ENCODE results near the gene SRSF6.

Gene SRSF6

GRCh38 chr20:43465625-43465943 lies 7.9 kb downstream of the SRSF6 start:
- Histone ChIP-seq H3K27me3 (ENCODE audit: insufficient read depth, low read length) (no peaks in the 10 kb centered on the region), H3K18ac (ENCODE audit: low read length) (no peak overlapping the region), H3K4me2 (ENCODE audit: low read length) (no peak overlapping the region), H3K14ac (ENCODE audit: low read length) (no peak overlapping the region), H3K36me3 (ENCODE audit: control insufficient read depth in 1 of 2, insufficient read depth in 2 of 2, low read length in 2 of 2) (peaks cover 20 to 37% of the 10 kb centered on the region in 2 experiments), H4K8ac (ENCODE audit: low read depth, low read length) (no peak overlapping the region), H3K23ac (ENCODE audit: low read length) (no peak overlapping the region), H3K4me3 (ENCODE audit: low read depth, low read length) (no peak overlapping the region), H3K4ac (ENCODE audit: low read depth, low read length) (no peak overlapping the region), H3K4me1 (ENCODE audit: control insufficient read depth in 1 of 2, insufficient read depth in 2 of 2, low read length in 2 of 2) (no peaks in the 10 kb centered on the region), H2AFZ (ENCODE audit: insufficient read depth, low read length, poor library complexity) (no peak overlapping the region), H3K9ac (ENCODE audit: low read length) (no peak overlapping the region), H3K79me1 (ENCODE audit: low read length) (no peaks in the 10 kb centered on the region), H2AK5ac (ENCODE audit: low read length) (no peak overlapping the region), H2BK12ac (ENCODE audit: low read length) (no peak overlapping the region), H4K12ac (ENCODE audit: low read depth, low read length) (no peak overlapping the region), H2BK5ac (ENCODE audit: low read depth, low read length, poor library complexity) (no peak overlapping the region), H3K27ac (ENCODE audit: low read depth, low read length) (no peak overlapping the region), H3K9me3 (ENCODE audit: insufficient read depth, low read depth, low read length) (no peaks in the 10 kb centered on the region), H3K79me2 (ENCODE audit: control insufficient read depth, insufficient read depth, low read length, poor library complexity) (no peaks in the 10 kb centered on the region), H2BK120ac (ENCODE audit: insufficient read depth, low read length, poor library complexity) (no peak overlapping the region), H4K91ac (ENCODE audit: low read depth, low read length) (no peak overlapping the region)
- no CpG with 5 or more reads among the region's 2 CpGs for WGBS (ENCODE audit: extremely low coverage, insufficient coverage, insufficient read length)
- DNase-seq: no peak

- no peaks in the 10 kb centered on the region for H3K79me1 ChIP-seq (ENCODE audit: low read length)
- H3K79me2 ChIP-seq (ENCODE audit: control insufficient read depth, insufficient read depth, low read length, poor library complexity): no peaks in the 10 kb centered on the region
- H3K4me2 ChIP-seq (ENCODE audit: low read length): no peak overlapping the region
- H2AK5ac ChIP-seq (ENCODE audit: low read length): no peak overlapping the region
- no peak overlapping the region for H3K9ac ChIP-seq (ENCODE audit: low read length)
- H4K8ac ChIP-seq (ENCODE audit: low read depth, low read length): no peak overlapping the region
- H3K9me3 ChIP-seq (ENCODE audit: insufficient read depth, low read depth, low read length): no peaks in the 10 kb centered on the region
- no peak overlapping the region for H2BK5ac ChIP-seq (ENCODE audit: low read depth, low read length, poor library complexity)
- peaks cover 19 to 30% of the 10 kb centered on the region in 2 experiments for H3K36me3 ChIP-seq (ENCODE audit: control insufficient read depth in 1 of 2, insufficient read depth in 2 of 2, low read length in 2 of 2)
- H3K4ac ChIP-seq (ENCODE audit: low read depth, low read length): no peak overlapping the region
- no peak overlapping the region for H2BK12ac ChIP-seq (ENCODE audit: low read length)
- no peak overlapping the region for H2BK120ac ChIP-seq (ENCODE audit: insufficient read depth, low read length, poor library complexity)
- H3K4me1 ChIP-seq (ENCODE audit: control insufficient read depth in 1 of 2, insufficient read depth in 2 of 2, low read length in 2 of 2): no peaks in the 10 kb centered on the region
- no peak overlapping the region for H3K18ac ChIP-seq (ENCODE audit: low read length)
- WGBS (ENCODE audit: extremely low coverage, insufficient coverage, insufficient read length): no CpG with 5 or more reads among the region's 1 CpG
- no peak overlapping the region for H3K14ac ChIP-seq (ENCODE audit: low read length)
- H3K27ac ChIP-seq (ENCODE audit: low read depth, low read length): no peak overlapping the region
- no peak overlapping the region for H4K91ac ChIP-seq (ENCODE audit: low read depth, low read length)
- no peak overlapping the region for H3K4me3 ChIP-seq (ENCODE audit: low read depth, low read length)
- DNase-seq: no peak
- no peak overlapping the region for H3K23ac ChIP-seq (ENCODE audit: low read length)
- H2AFZ ChIP-seq (ENCODE audit: insufficient read depth, low read length, poor library complexity): no peak overlapping the region
- H3K27me3 ChIP-seq (ENCODE audit: insufficient read depth, low read length): no peaks in the 10 kb centered on the region
- no peak overlapping the region for H4K12ac ChIP-seq (ENCODE audit: low read depth, low read length)
Observed at GRCh38 chr20:43467589-43467988, 9.9 kb downstream of the SRSF6 start.

- Histone ChIP-seq H2BK5ac (ENCODE audit: low read depth, low read length, poor library complexity) (no peak overlapping the region), H4K91ac (ENCODE audit: low read depth, low read length) (no peak overlapping the region), H3K79me2 (ENCODE audit: control insufficient read depth, insufficient read depth, low read length, poor library complexity) (no peaks in the 10 kb centered on the region), H3K9me3 (ENCODE audit: insufficient read depth, low read depth, low read length) (no peaks in the 10 kb centered on the region), H3K27ac (ENCODE audit: low read depth, low read length) (no peak overlapping the region), H3K14ac (ENCODE audit: low read length) (no peak overlapping the region), H3K36me3 (ENCODE audit: control insufficient read depth in 1 of 2, insufficient read depth in 2 of 2, low read length in 2 of 2) (peaks cover 0 to 5% of the 10 kb centered on the region in 2 experiments), H2BK12ac (ENCODE audit: low read length) (no peak overlapping the region), H3K4me2 (ENCODE audit: low read length) (no peak overlapping the region), H2AFZ (ENCODE audit: insufficient read depth, low read length, poor library complexity) (no peak overlapping the region), H3K23ac (ENCODE audit: low read length) (no peak overlapping the region), H3K18ac (ENCODE audit: low read length) (no peak overlapping the region), H3K4me3 (ENCODE audit: low read depth, low read length) (no peak overlapping the region), H2BK120ac (ENCODE audit: insufficient read depth, low read length, poor library complexity) (no peak overlapping the region), H2AK5ac (ENCODE audit: low read length) (no peak overlapping the region), H3K79me1 (ENCODE audit: low read length) (no peaks in the 10 kb centered on the region), H4K12ac (ENCODE audit: low read depth, low read length) (no peak overlapping the region), H3K9ac (ENCODE audit: low read length) (no peak overlapping the region), H3K4me1 (ENCODE audit: control insufficient read depth in 1 of 2, insufficient read depth in 2 of 2, low read length in 2 of 2) (no peaks in the 10 kb centered on the region), H3K4ac (ENCODE audit: low read depth, low read length) (no peak overlapping the region), H4K8ac (ENCODE audit: low read depth, low read length) (no peak overlapping the region), H3K27me3 (ENCODE audit: insufficient read depth, low read length) (no peaks in the 10 kb centered on the region)
- WGBS (ENCODE audit: extremely low coverage, insufficient coverage, insufficient read length): 100% methylated on average over 1 of the region's 11 CpGs
- no peak for DNase-seq
Observed at GRCh38 chr20:43472671-43473380, 15.1 kb downstream of the SRSF6 start.

DNA sequence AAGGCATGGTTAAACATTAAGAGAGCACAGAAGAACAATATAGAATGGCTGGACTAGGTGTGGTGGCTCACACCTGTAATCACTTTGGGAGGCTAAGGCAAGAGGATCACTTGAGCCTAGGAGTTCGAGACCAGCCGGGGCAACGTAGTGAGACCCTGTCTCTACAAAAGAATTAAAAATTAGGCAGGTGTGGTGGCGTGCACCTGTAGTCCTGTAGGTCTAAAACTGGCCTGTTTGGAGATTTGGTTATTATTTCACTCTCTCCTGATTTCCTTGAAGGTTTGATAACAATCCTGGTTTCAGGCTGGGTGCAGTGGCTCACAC lies 15.6 kb downstream of the SRSF6 start:
- H3K23ac ChIP-seq (ENCODE audit: low read length): no peak overlapping the region

More for the DNA sequence above, 15.6 kb downstream of the SRSF6 start:
- Histone ChIP-seq H3K4me1 (ENCODE audit: control insufficient read depth in 1 of 2, insufficient read depth in 2 of 2, low read length in 2 of 2) (no peaks in the 10 kb centered on the region), H2BK5ac (ENCODE audit: low read depth, low read length, poor library complexity) (no peak overlapping the region), H2BK120ac (ENCODE audit: insufficient read depth, low read length, poor library complexity) (no peak overlapping the region), H2AFZ (ENCODE audit: insufficient read depth, low read length, poor library complexity) (no peak overlapping the region), H3K27me3 (ENCODE audit: insufficient read depth, low read length) (no peaks in the 10 kb centered on the region), H4K8ac (ENCODE audit: low read depth, low read length) (no peak overlapping the region), H2AK5ac (ENCODE audit: low read length) (no peak overlapping the region), H3K9me3 (ENCODE audit: insufficient read depth, low read depth, low read length) (no peaks in the 10 kb centered on the region), H3K36me3 (ENCODE audit: control insufficient read depth in 1 of 2, insufficient read depth in 2 of 2, low read length in 2 of 2) (peaks cover 0 to 5% of the 10 kb centered on the region in 2 experiments), H3K4me3 (ENCODE audit: low read depth, low read length) (no peak overlapping the region), H3K79me1 (ENCODE audit: low read length) (no peaks in the 10 kb centered on the region), H2BK12ac (ENCODE audit: low read length) (no peak overlapping the region), H3K4me2 (ENCODE audit: low read length) (no peak overlapping the region), H3K9ac (ENCODE audit: low read length) (no peak overlapping the region), H3K18ac (ENCODE audit: low read length) (no peak overlapping the region), H3K14ac (ENCODE audit: low read length) (no peak overlapping the region), H3K79me2 (ENCODE audit: control insufficient read depth, insufficient read depth, low read length, poor library complexity) (no peaks in the 10 kb centered on the region), H4K91ac (ENCODE audit: low read depth, low read length) (no peak overlapping the region), H4K12ac (ENCODE audit: low read depth, low read length) (no peak overlapping the region), H3K4ac (ENCODE audit: low read depth, low read length) (no peak overlapping the region), H3K27ac (ENCODE audit: low read depth, low read length) (no peak overlapping the region)
- no CpG with 5 or more reads among the region's 4 CpGs for WGBS (ENCODE audit: extremely low coverage, insufficient coverage, insufficient read length)
- DNase-seq: no peak

All from trophoblast cell (in vitro differentiated cells and primary cell).